HepG2 (cell line): Measurements from ENCODE around the gene CD7. TPM values are rescaled to one million over a fixed set of nuclear protein-coding genes. Genes with fewer than 3 reads are reported as not detected.
A peak's percentile ranks its signal among the peaks of the same experiment; 100 is the strongest.

Experiments
- ATF1 ChIP-seq: IDR thresholded peaks from 2 replicates; pipeline ENCODE4 v1.6.1; 2016; ENCODE audit warnings: mild to moderate bottlenecking, control low read depth
- MTF1 ChIP-seq: sonication (generic); formaldehyde crosslinking; IDR thresholded peaks from 2 replicates; pipeline ENCODE4 v1.5.0; 2020; ENCODE audit warnings: missing genetic modification reagents
- RARA ChIP-seq: IDR thresholded peaks from 2 replicates; pipeline ENCODE4 v1.6.1; 2016; ENCODE audit warnings: missing genetic modification reagents, missing compliant biosample characterization
- SALL1 ChIP-seq: sonication (generic); formaldehyde crosslinking; IDR thresholded peaks from 2 replicates; pipeline ENCODE4 v1.8.0; 2022; ENCODE audit warnings: mild to moderate bottlenecking, missing genetic modification reagents
- TARDBP ChIP-seq: sonication (generic); formaldehyde crosslinking; IDR thresholded peaks from 2 replicates; pipeline ENCODE4 v1.8.0; 2022; ENCODE audit warnings: mild to moderate bottlenecking, missing genetic modification reagents
- TBP ChIP-seq: sonication (generic); formaldehyde crosslinking; IDR thresholded peaks from 2 replicates; pipeline ENCODE4 v1.5.0; 2020; ENCODE audit warnings: missing genetic modification reagents
- ZNF101 ChIP-seq: sonication (generic); formaldehyde crosslinking; IDR thresholded peaks from 2 replicates; pipeline ENCODE4 v1.4.0; 2020; ENCODE audit warnings: mild to moderate bottlenecking, low read depth, missing genetic modification reagents, borderline replicate concordance
- ZNF713 ChIP-seq: sonication (generic); formaldehyde crosslinking; IDR thresholded peaks from 2 replicates; pipeline ENCODE4 v1.4.0; 2020; ENCODE audit warnings: mild to moderate bottlenecking, missing genetic modification reagents
- polyA plus RNA-seq, 8 experiments: library from polyadenylated mRNA; depleted of rRNA in 3 of 8; stranded (reverse) in 7 of 8; unstranded in 1 of 8; fragments of >200 nt; fragmentation: Illumina TruSeq in 4 of 8; extraction: Trizol in 4 of 8; gene quantifications; 2 replicates each; pipeline versions ENCODE4 v1.2.1 to v1.2.3, GENCODE V29; 2011 to 2016; ENCODE audit warnings: low read depth in 4 of 8, missing spikeins in 1 of 8, mixed read lengths in 1 of 8; ENCODE audit not compliant: insufficient read depth in 1 of 8
- total RNA-seq, 5 experiments: library from RNA; depleted of rRNA; stranded (reverse); fragments of >200 nt; fragmentation: Illumina TruSeq; extraction: Trizol; gene quantifications; 2 replicates each; pipeline ENCODE4 v1.2.3, GENCODE V29; 2016; ENCODE audit warnings: low read depth in 1 of 5
- TF ChIP-seq, protein P1 (sequence below): sonication (generic); formaldehyde crosslinking; IDR thresholded peaks from 2 replicates; pipeline ENCODE4 v1.4.0; 2020; ENCODE audit warnings: missing genetic modification reagents
- TF ChIP-seq, protein P2 (sequence below), 2 experiments: sonication (generic) in 1 of 2; formaldehyde crosslinking in 1 of 2; IDR thresholded peaks; 2 replicates each; pipeline versions ENCODE4 v1.6.1 to v1.9.0; 2014 to 2022; ENCODE audit warnings: antibody characterized with exemption in 1 of 2, borderline replicate concordance in 1 of 2, inconsistent platforms in 1 of 2, low read depth in 1 of 2, missing genetic modification reagents in 1 of 2
- TF ChIP-seq, protein P3 (sequence below): IDR thresholded peaks from 2 replicates; pipeline ENCODE4 v1.4.0; 2020; ENCODE audit warnings: mild to moderate bottlenecking, missing genetic modification reagents
- TF ChIP-seq, protein P4 (sequence below): sonication (generic); formaldehyde crosslinking; IDR thresholded peaks from 2 replicates; pipeline ENCODE4 v1.5.1; 2020; ENCODE audit warnings: missing genetic modification reagents, mild to moderate bottlenecking, borderline replicate concordance
- TF ChIP-seq, protein P5 (sequence below): sonication (generic); formaldehyde crosslinking; IDR thresholded peaks from 2 replicates; pipeline ENCODE4 v1.4.0; 2020; ENCODE audit warnings: mild to moderate bottlenecking, missing genetic modification reagents

Gene CD7
- total and polyA plus RNA-seq, 2 of the 13 experiments (the other 11 are each of a cell fraction or from before 2014, with no cell fraction given): 67.6 to 76.4 TPM

DNA sequence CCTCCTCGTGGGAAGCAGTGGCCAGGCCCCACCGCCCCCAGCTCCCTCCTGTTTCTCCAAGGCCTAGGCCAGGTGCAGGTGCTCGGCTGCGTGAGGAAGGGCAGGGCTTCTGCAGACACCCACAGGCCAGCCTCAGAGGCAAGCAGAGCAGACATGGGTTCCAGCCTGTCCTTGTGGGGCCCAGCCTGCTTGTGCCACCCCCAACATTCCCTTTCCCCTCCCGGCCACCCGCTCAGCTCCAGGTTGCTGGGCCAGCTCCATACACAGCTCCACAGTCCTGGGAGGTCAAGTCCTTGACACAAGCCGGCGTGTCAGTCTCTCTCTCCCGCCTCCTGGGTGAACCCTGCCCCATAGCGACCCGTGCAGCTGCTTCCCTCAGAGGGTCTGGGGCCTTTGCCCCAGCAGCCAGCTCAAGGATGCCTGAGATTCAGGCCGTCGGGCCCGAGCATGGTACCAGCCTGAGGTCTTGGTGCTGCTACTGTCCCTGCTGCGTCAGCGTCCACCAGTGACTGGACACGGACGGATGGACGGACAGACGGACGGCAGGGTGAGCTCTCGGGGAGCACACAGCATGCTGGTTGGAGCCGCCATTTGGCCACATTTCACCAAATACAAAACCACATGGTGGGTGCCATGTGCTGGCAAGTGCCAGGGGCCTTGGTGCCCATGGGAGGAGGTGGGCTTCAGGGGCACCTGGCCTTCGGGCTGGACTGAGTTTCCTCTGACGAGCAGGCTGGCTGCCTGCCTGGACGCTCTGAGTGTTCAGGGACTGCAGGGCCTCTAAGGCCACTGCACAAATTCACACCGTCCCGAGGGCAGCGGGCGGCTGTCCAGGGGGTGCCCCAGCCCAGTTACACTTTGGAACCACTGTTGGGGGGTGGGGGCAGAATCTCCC is 8.1 kb upstream of the CD7 start (continued):
- TF ChIP-seq, protein P1, sequence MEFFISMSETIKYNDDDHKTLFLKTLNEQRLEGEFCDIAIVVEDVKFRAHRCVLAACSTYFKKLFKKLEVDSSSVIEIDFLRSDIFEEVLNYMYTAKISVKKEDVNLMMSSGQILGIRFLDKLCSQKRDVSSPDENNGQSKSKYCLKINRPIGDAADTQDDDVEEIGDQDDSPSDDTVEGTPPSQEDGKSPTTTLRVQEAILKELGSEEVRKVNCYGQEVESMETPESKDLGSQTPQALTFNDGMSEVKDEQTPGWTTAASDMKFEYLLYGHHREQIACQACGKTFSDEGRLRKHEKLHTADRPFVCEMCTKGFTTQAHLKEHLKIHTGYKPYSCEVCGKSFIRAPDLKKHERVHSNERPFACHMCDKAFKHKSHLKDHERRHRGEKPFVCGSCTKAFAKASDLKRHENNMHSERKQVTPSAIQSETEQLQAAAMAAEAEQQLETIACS (CRISPR knock-in tag): 0 out of 2 replicates have a peak, but pooled peaks have one; percentile 18
- TF ChIP-seq ZNF101 (CRISPR knock-in tag) (no peak), RARA (CRISPR knock-in tag) (peak; percentile 96), MTF1 (CRISPR knock-in tag) (no peak), SALL1 (CRISPR knock-in tag) (peak; percentile 88), ATF1 (CRISPR knock-in tag) (no peak), ZNF713 (CRISPR knock-in tag) (no peak), TARDBP (peak; percentile 78; the same call in 1 of the 2 replicates), TBP (CRISPR knock-in tag) (no peak)
- TF ChIP-seq, protein P2, sequence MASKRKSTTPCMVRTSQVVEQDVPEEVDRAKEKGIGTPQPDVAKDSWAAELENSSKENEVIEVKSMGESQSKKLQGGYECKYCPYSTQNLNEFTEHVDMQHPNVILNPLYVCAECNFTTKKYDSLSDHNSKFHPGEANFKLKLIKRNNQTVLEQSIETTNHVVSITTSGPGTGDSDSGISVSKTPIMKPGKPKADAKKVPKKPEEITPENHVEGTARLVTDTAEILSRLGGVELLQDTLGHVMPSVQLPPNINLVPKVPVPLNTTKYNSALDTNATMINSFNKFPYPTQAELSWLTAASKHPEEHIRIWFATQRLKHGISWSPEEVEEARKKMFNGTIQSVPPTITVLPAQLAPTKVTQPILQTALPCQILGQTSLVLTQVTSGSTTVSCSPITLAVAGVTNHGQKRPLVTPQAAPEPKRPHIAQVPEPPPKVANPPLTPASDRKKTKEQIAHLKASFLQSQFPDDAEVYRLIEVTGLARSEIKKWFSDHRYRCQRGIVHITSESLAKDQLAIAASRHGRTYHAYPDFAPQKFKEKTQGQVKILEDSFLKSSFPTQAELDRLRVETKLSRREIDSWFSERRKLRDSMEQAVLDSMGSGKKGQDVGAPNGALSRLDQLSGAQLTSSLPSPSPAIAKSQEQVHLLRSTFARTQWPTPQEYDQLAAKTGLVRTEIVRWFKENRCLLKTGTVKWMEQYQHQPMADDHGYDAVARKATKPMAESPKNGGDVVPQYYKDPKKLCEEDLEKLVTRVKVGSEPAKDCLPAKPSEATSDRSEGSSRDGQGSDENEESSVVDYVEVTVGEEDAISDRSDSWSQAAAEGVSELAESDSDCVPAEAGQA (IDR thresholded peaks at IDR 0.05; ENCODE audit: low read depth): no peak; the same call in 1 of the 2 replicates
- TF ChIP-seq, protein P2 (CRISPR knock-in tag; IDR thresholded peaks at IDR 0.05; ENCODE audit: borderline replicate concordance): no peak
- TF ChIP-seq, protein P3, sequence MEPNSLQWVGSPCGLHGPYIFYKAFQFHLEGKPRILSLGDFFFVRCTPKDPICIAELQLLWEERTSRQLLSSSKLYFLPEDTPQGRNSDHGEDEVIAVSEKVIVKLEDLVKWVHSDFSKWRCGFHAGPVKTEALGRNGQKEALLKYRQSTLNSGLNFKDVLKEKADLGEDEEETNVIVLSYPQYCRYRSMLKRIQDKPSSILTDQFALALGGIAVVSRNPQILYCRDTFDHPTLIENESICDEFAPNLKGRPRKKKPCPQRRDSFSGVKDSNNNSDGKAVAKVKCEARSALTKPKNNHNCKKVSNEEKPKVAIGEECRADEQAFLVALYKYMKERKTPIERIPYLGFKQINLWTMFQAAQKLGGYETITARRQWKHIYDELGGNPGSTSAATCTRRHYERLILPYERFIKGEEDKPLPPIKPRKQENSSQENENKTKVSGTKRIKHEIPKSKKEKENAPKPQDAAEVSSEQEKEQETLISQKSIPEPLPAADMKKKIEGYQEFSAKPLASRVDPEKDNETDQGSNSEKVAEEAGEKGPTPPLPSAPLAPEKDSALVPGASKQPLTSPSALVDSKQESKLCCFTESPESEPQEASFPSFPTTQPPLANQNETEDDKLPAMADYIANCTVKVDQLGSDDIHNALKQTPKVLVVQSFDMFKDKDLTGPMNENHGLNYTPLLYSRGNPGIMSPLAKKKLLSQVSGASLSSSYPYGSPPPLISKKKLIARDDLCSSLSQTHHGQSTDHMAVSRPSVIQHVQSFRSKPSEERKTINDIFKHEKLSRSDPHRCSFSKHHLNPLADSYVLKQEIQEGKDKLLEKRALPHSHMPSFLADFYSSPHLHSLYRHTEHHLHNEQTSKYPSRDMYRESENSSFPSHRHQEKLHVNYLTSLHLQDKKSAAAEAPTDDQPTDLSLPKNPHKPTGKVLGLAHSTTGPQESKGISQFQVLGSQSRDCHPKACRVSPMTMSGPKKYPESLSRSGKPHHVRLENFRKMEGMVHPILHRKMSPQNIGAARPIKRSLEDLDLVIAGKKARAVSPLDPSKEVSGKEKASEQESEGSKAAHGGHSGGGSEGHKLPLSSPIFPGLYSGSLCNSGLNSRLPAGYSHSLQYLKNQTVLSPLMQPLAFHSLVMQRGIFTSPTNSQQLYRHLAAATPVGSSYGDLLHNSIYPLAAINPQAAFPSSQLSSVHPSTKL (CRISPR knock-in tag): peak; percentile 73
- TF ChIP-seq, protein P4, sequence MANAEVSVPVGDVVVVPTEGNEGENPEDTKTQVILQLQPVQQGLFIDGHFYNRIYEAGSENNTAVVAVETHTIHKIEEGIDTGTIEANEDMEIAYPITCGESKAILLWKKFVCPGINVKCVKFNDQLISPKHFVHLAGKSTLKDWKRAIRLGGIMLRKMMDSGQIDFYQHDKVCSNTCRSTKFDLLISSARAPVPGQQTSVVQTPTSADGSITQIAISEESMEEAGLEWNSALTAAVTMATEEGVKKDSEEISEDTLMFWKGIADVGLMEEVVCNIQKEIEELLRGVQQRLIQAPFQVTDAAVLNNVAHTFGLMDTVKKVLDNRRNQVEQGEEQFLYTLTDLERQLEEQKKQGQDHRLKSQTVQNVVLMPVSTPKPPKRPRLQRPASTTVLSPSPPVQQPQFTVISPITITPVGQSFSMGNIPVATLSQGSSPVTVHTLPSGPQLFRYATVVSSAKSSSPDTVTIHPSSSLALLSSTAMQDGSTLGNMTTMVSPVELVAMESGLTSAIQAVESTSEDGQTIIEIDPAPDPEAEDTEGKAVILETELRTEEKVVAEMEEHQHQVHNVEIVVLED (CRISPR knock-in tag): peak; percentile 68; the same call in 1 of the 2 replicates
- TF ChIP-seq, protein P5, sequence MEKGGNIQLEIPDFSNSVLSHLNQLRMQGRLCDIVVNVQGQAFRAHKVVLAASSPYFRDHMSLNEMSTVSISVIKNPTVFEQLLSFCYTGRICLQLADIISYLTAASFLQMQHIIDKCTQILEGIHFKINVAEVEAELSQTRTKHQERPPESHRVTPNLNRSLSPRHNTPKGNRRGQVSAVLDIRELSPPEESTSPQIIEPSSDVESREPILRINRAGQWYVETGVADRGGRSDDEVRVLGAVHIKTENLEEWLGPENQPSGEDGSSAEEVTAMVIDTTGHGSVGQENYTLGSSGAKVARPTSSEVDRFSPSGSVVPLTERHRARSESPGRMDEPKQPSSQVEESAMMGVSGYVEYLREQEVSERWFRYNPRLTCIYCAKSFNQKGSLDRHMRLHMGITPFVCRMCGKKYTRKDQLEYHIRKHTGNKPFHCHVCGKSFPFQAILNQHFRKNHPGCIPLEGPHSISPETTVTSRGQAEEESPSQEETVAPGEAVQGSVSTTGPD (CRISPR knock-in tag): no peak
